GM10266 (cell line): ENCODE results near the gene DMXL1.

Experiments used
- DNase-seq: peaks from one replicate; pipeline ENCODE4 v3.0.0; 2012; ENCODE audit errors: extremely low spot score
- CTCF ChIP-seq: IDR thresholded peaks from 2 replicates; pipeline ENCODE4 v1.5.1; 2012; ENCODE audit warnings: mild to moderate bottlenecking, low read depth; ENCODE audit not compliant: control insufficient read depth, insufficient read depth; ENCODE audit errors: missing control alignments

Gene DMXL1

GRCh38 chr5:119054101-119054500 is 16.8 kb upstream of the DMXL1 start:
- DNase-seq, result no peak
- TF ChIP-seq CTCF, result no peak

GRCh38 chr5:119055294-119055693 is 15.6 kb upstream of the DMXL1 start:
- no peak for DNase-seq
- TF ChIP-seq CTCF, result no peak

- DNase-seq, result no peak
- no peak for TF ChIP-seq CTCF
Measured at GRCh38 chr5:119058979-119059529, 11.8 kb upstream of the DMXL1 start.

- DNase-seq, result no peak
- TF ChIP-seq CTCF, result no peak
Measured at GRCh38 chr5:119059740-119060255, 11.1 kb upstream of the DMXL1 start.

GRCh38 chr5:119063579-119064379 is 7.1 kb upstream of the DMXL1 start:
- TF ChIP-seq CTCF, result no peak
- no peak for DNase-seq

- DNase-seq, result no peak
- TF ChIP-seq CTCF, result no peak
Measured at GRCh38 chr5:119067450-119067849, 3.4 kb upstream of the DMXL1 start.

- DNase-seq, result no peak
- TF ChIP-seq CTCF, result no peak
Measured at GRCh38 chr5:119070578-119070827, 384 bp upstream of the DMXL1 start.
